Parathyroid adenoma (tissue), 2 donors: Measurements from ENCODE around the gene LILRB2.

Experiments
- H2AFZ ChIP-seq: fragments of 300-600 bp; sonication (generic); one replicate; pipeline ENCODE4 v1.7.0; 2017; ENCODE audit warnings: antibody characterized with exemption, mild to moderate bottlenecking
- H3K27ac ChIP-seq: fragments of 300-600 bp; sonication (generic); one replicate; pipeline ENCODE4 v1.7.0; 2017
- H3K27me3 ChIP-seq: fragments of 300-600 bp; sonication (generic); one replicate; pipeline ENCODE4 v1.7.0; 2017; ENCODE audit warnings: low read length; ENCODE audit not compliant: control insufficient read depth, insufficient read depth
- H3K36me3 ChIP-seq: fragments of 300-600 bp; sonication (generic); one replicate; pipeline ENCODE4 v1.7.0; 2017; ENCODE audit warnings: low read length; ENCODE audit not compliant: control insufficient read depth, insufficient read depth
- H3K4me1 ChIP-seq: fragments of 300-600 bp; sonication (generic); one replicate; pipeline ENCODE4 v1.7.0; 2017; ENCODE audit warnings: control low read depth
- H3K4me2 ChIP-seq: fragments of 300-600 bp; sonication (generic); one replicate; pipeline ENCODE4 v1.7.0; 2017; ENCODE audit warnings: low read length
- H3K4me3 ChIP-seq: fragments of 300-600 bp; sonication (generic); one replicate; pipeline ENCODE4 v1.7.0; 2017; ENCODE audit warnings: low read depth, low read length
- H3K79me2 ChIP-seq: fragments of 300-600 bp; sonication (generic); one replicate; pipeline ENCODE4 v1.7.0; 2017; ENCODE audit warnings: control low read depth
- H3K9ac ChIP-seq: fragments of 300-600 bp; sonication (generic); one replicate; pipeline ENCODE4 v1.7.0; 2017; ENCODE audit warnings: mild to moderate bottlenecking
- H3K9me3 ChIP-seq: fragments of 300-600 bp; sonication (generic); one replicate; pipeline ENCODE4 v1.7.0; 2017; ENCODE audit warnings: low read length; ENCODE audit not compliant: control insufficient read depth
- CTCF ChIP-seq: fragments of 300-600 bp; sonication (generic); IDR thresholded peaks from one replicate; pipeline ENCODE4 v1.7.0; 2017; ENCODE audit warnings: antibody characterized with exemption, mild to moderate bottlenecking
- donor health status: primary hyperparathyroidism.

LILRB2 gene

GRCh38 chr19:54256250-54257115 is 24.4 kb downstream of the LILRB2 start:
- Histone ChIP-seq H3K9me3 (no peaks in the 10 kb centered on the region), H3K4me3 (no peak overlapping the region), H3K79me2 (no peaks in the 10 kb centered on the region), H2AFZ (no peak overlapping the region), H3K36me3 (no peaks in the 10 kb centered on the region), H3K4me1 (no peaks in the 10 kb centered on the region), H3K27me3 (no peaks in the 10 kb centered on the region), H3K9ac (no peak overlapping the region), H3K4me2 (no peak overlapping the region), H3K27ac (no peak overlapping the region)
- no peak for TF ChIP-seq CTCF

GRCh38 chr19:54255105-54255775 is 25.7 kb downstream of the LILRB2 start:
- Histone ChIP-seq H3K4me3 (no peak overlapping the region), H3K27me3 (no peaks in the 10 kb centered on the region), H3K9ac (no peak overlapping the region), H3K4me1 (no peaks in the 10 kb centered on the region), H3K9me3 (no peaks in the 10 kb centered on the region), H2AFZ (no peak overlapping the region), H3K36me3 (no peaks in the 10 kb centered on the region), H3K79me2 (no peaks in the 10 kb centered on the region), H3K4me2 (no peak overlapping the region), H3K27ac (no peak overlapping the region)
- no peak for TF ChIP-seq CTCF

- H3K4me3 ChIP-seq: no peak overlapping the region
- no peaks in the 10 kb centered on the region for H3K27me3 ChIP-seq
- H3K4me1 ChIP-seq: no peaks in the 10 kb centered on the region
These were observed 26.6 kb downstream of the LILRB2 start for GRCh38 chr19:54254195-54254906.

More at GRCh38 chr19:54254195-54254906, 26.6 kb downstream of the LILRB2 start:
- H2AFZ ChIP-seq: no peak overlapping the region
- H3K9ac ChIP-seq: no peak overlapping the region
- H3K36me3 ChIP-seq: no peaks in the 10 kb centered on the region
- H3K27ac ChIP-seq: no peak overlapping the region
- no peaks in the 10 kb centered on the region for H3K9me3 ChIP-seq
- no peak overlapping the region for H3K4me2 ChIP-seq
- TF ChIP-seq CTCF: no peak
- H3K79me2 ChIP-seq: no peaks in the 10 kb centered on the region
